ENCODE measurements around the gene THUMPD2.

GRCh38 chr2:39735648-39736047, 43.4 kb downstream of the THUMPD2 start:
- no peak for TF ChIP-seq POLR2A (IDR thresholded peaks at IDR 0.05)
- TF ChIP-seq CTCF (IDR thresholded peaks at IDR 0.05 in 4 of 5, conservative IDR thresholded peaks at IDR 0.05 in 1 of 5), result no peak

Data from gastrocnemius medialis (tissue), 4 donors.